ENCODE data around the gene NCAPD2. TPM values are rescaled to one million over a fixed set of nuclear protein-coding genes. Genes with fewer than 3 reads are reported as not detected.

The NCAPD2 gene
- total and polyA plus RNA-seq, 8 donors = 5.6 to 16.2 (median 8.5) TPM

DNA sequence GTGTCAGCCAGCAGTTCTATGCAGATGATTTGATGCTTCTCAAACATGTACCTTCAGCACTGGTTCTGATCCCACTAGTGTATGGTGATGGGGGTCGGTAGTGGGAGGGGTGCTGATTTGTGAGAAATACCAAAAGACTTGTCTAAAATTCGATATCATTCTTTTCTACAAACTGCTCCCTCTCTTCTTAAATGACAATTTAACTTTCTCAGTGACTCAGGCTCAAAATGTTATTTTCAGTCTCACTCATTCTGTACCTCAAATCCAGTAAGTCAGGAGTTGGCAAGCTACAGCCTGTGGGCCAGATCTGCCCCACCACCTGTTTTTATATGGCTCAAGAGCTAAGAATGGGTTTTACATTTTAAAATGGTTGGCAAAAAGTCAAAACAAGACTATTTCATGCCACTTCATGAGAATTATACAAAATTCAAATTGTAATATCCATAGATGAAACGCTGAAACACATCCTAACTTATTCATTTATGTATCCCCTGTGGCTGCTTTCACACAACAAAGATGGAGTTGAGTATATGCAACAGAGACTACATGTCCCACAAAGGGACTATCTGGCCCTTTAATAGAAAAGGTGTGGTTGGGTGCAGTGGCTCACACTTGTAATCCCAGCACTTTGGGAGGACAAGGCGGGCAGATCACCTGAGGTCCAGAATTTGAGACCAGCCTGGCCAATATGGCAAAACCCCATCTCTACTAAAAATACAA is 80.8 kb downstream of the NCAPD2 start:
- Histone ChIP-seq H3K4me1 (no peaks in the 10 kb centered on the region), H3K27ac (no peak overlapping the region), H3K9me3 (no peaks in the 10 kb centered on the region), H3K4me3 (no peak overlapping the region), H3K27me3 (no peaks in the 10 kb centered on the region), H3K36me3 (peaks cover 13 to 95% (median 62%) of the 10 kb centered on the region in 3 donors)
- DNase-seq (no peak), FAIRE-seq (no peak), ATAC-seq (no peak)
- intact Hi-C loops (cut with DNase I) = no loop called here
- 90 to 92% methylated on average over 4 of the region's 4 CpGs for WGBS, 2 donors
- TF ChIP-seq, protein P1, sequence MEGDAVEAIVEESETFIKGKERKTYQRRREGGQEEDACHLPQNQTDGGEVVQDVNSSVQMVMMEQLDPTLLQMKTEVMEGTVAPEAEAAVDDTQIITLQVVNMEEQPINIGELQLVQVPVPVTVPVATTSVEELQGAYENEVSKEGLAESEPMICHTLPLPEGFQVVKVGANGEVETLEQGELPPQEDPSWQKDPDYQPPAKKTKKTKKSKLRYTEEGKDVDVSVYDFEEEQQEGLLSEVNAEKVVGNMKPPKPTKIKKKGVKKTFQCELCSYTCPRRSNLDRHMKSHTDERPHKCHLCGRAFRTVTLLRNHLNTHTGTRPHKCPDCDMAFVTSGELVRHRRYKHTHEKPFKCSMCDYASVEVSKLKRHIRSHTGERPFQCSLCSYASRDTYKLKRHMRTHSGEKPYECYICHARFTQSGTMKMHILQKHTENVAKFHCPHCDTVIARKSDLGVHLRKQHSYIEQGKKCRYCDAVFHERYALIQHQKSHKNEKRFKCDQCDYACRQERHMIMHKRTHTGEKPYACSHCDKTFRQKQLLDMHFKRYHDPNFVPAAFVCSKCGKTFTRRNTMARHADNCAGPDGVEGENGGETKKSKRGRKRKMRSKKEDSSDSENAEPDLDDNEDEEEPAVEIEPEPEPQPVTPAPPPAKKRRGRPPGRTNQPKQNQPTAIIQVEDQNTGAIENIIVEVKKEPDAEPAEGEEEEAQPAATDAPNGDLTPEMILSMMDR (IDR thresholded peaks at IDR 0.05) = no peak

DNA sequence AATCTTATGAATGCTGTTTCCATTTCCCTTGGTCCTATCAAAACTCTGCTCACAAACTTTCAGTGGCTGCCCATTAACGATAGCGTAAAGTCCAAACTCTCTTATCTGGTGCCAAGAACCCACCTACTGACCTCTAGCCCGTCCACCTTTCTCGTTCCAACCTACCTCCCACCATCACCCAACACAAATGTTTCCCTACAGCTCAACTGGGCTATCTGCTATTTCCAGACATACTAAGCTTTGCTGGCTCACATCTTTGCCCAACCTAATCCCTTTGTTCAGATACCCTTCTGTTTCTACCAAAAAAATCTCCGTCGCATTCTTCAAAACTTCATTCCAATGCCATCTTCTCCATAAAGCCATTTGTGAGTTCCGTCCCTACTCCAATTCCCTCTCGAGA is 81.7 kb downstream of the NCAPD2 start:
- intact Hi-C loops (cut with DNase I) = no loop called here
- Histone ChIP-seq H3K4me3 (no peak overlapping the region), H3K27ac (no peak overlapping the region), H3K4me1 (no peaks in the 10 kb centered on the region), H3K9me3 (no peaks in the 10 kb centered on the region), H3K36me3 (peaks cover 13 to 100% (median 63%) of the 10 kb centered on the region in 3 donors), H3K27me3 (no peaks in the 10 kb centered on the region)
- DNase-seq (no peak), ATAC-seq (no peak), FAIRE-seq (no peak)
- 87 to 88% methylated on average over 8 of the region's 8 CpGs for WGBS, 2 donors
- TF ChIP-seq, protein P1 (IDR thresholded peaks at IDR 0.05) = no peak

Other genes starting within 250 kb of the NCAPD2 start
- gene PLEKHG6, start 183.4 kb upstream of the NCAPD2 start, total RNA-seq = 10 to 100 TPM in 1 of 6 donors, 1 to 10 TPM in 5; 5.2 to 13.1 (median 7.2) TPM
- gene PLEKHG6, start 183.4 kb upstream of the NCAPD2 start, polyA plus RNA-seq = 10 to 100 TPM; 15.7 to 23.5 TPM
- gene TNFRSF1A, start 152.0 kb upstream of the NCAPD2 start, total RNA-seq = 10 to 100 TPM; 23.5 to 68.1 (median 36.6) TPM
- gene TNFRSF1A, start 152.0 kb upstream of the NCAPD2 start, polyA plus RNA-seq = 10 to 100 TPM; 34.2 to 43.6 TPM
- 10 to 100 TPM; 21.0 to 56.3 (median 37.8) TPM for gene SCNN1A, start 118.5 kb upstream of the NCAPD2 start, total RNA-seq
- gene SCNN1A, start 118.5 kb upstream of the NCAPD2 start, polyA plus RNA-seq = 10 to 100 TPM; 42.7 to 87.8 TPM
- 10 to 100 TPM; 50.0 to 75.2 (median 61.3) TPM for gene LTBR, start 109.9 kb upstream of the NCAPD2 start, total RNA-seq
- 10 to 100 TPM; 74.2 to 82.1 TPM for gene LTBR, start 109.9 kb upstream of the NCAPD2 start, polyA plus RNA-seq
- gene CD27, start 49.1 kb upstream of the NCAPD2 start, total RNA-seq = under 1 TPM in 4 of 6 donors, not detected in 2; 0.21 to 0.81 (median 0.30) TPM
- under 1 TPM; 0.14 to 0.30 TPM for gene CD27, start 49.1 kb upstream of the NCAPD2 start, polyA plus RNA-seq
- gene TAPBPL, start 42.1 kb upstream of the NCAPD2 start, total RNA-seq = 10 to 100 TPM in 3 of 6 donors, 1 to 10 TPM in 3; 7.8 to 25.5 (median 12.6) TPM
- 10 to 100 TPM; 15.9 to 17.7 TPM for gene TAPBPL, start 42.1 kb upstream of the NCAPD2 start, polyA plus RNA-seq
- 1 to 10 TPM; 1.7 to 4.1 (median 2.3) TPM for gene VAMP1, start 23.4 kb upstream of the NCAPD2 start, total RNA-seq
- 1 to 10 TPM; 3.2 to 7.5 TPM for gene VAMP1, start 23.4 kb upstream of the NCAPD2 start, polyA plus RNA-seq
- gene MRPL51, start 840 bp upstream of the NCAPD2 start, total RNA-seq = 10 to 100 TPM; 66.3 to 79.7 (median 69.9) TPM
- 10 to 100 TPM; 30.6 to 64.7 TPM for gene MRPL51, start 840 bp upstream of the NCAPD2 start, polyA plus RNA-seq
- 100 to 1,000 TPM; 149 to 657 (median 339) TPM for gene GAPDH, start 40.4 kb downstream of the NCAPD2 start, total RNA-seq
- gene GAPDH, start 40.4 kb downstream of the NCAPD2 start, polyA plus RNA-seq = 100 to 1,000 TPM; 425 to 627 TPM
- 10 to 100 TPM in 1 of 6 donors, 1 to 10 TPM in 5; 4.0 to 10.2 (median 4.9) TPM for gene IFFO1, start 61.9 kb downstream of the NCAPD2 start, total RNA-seq
- 10 to 100 TPM; 22.1 to 36.5 TPM for gene IFFO1, start 61.9 kb downstream of the NCAPD2 start, polyA plus RNA-seq
- gene NOP2, start 74.2 kb downstream of the NCAPD2 start, total RNA-seq = 10 to 100 TPM in 4 of 6 donors, 1 to 10 TPM in 2; 9.1 to 17.7 (median 15.1) TPM
- gene NOP2, start 74.2 kb downstream of the NCAPD2 start, polyA plus RNA-seq = 10 to 100 TPM; 32.2 to 41.3 TPM
- 100 to 1,000 TPM in 3 of 6 donors, 10 to 100 TPM in 3; 96.5 to 123 (median 105) TPM for gene CHD4, start 113.3 kb downstream of the NCAPD2 start, total RNA-seq
- gene CHD4, start 113.3 kb downstream of the NCAPD2 start, polyA plus RNA-seq = 100 to 1,000 TPM; 125 to 134 TPM
- gene LPAR5, start 141.9 kb downstream of the NCAPD2 start, total RNA-seq = 1 to 10 TPM in 2 of 6 donors, under 1 TPM in 4; 0.09 to 2.4 (median 0.71) TPM
- under 1 TPM; 0.19 to 0.23 TPM for gene LPAR5, start 141.9 kb downstream of the NCAPD2 start, polyA plus RNA-seq
- gene ACRBP, start 153.3 kb downstream of the NCAPD2 start, total RNA-seq = 1 to 10 TPM; 1.3 to 4.1 (median 1.8) TPM
- 1 to 10 TPM; 1.2 to 2.2 TPM for gene ACRBP, start 153.3 kb downstream of the NCAPD2 start, polyA plus RNA-seq
- 10 to 100 TPM in 5 of 6 donors, 1 to 10 TPM in 1; 9.0 to 24.9 (median 12.1) TPM for gene ING4, start 169.0 kb downstream of the NCAPD2 start, total RNA-seq
- gene ING4, start 169.0 kb downstream of the NCAPD2 start, polyA plus RNA-seq = 10 to 100 TPM; 15.7 to 29.6 TPM
- gene ZNF384, start 195.3 kb downstream of the NCAPD2 start, total RNA-seq = 10 to 100 TPM; 20.4 to 29.8 (median 23.9) TPM
- gene ZNF384, start 195.3 kb downstream of the NCAPD2 start, polyA plus RNA-seq = 10 to 100 TPM; 36.6 to 36.7 TPM
- gene PIANP, start 206.7 kb downstream of the NCAPD2 start, total RNA-seq = under 1 TPM in 5 of 6 donors, not detected in 1; 0.12 to 0.34 (median 0.20) TPM
- 1 to 10 TPM; 1.4 to 2.7 TPM for gene PIANP, start 206.7 kb downstream of the NCAPD2 start, polyA plus RNA-seq
- gene COPS7A, start 229.9 kb downstream of the NCAPD2 start, total RNA-seq = 10 to 100 TPM; 14.2 to 31.0 (median 23.8) TPM
- gene COPS7A, start 229.9 kb downstream of the NCAPD2 start, polyA plus RNA-seq = 10 to 100 TPM; 29.5 to 39.6 TPM